AG08396 (cell line): ENCODE results near the gene NBPF3.
"Not testable (repeated sequence)": the region's sequence is repeated elsewhere in the genome, so short reads cannot be mapped to it uniquely, and the experiment has no call there.

ENCODE experiments used
- DNase-seq: peaks from one replicate; pipeline ENCODE4 v3.0.0; 2012; ENCODE audit warnings: low spot score, mixed read lengths

NBPF3 gene

DNA sequence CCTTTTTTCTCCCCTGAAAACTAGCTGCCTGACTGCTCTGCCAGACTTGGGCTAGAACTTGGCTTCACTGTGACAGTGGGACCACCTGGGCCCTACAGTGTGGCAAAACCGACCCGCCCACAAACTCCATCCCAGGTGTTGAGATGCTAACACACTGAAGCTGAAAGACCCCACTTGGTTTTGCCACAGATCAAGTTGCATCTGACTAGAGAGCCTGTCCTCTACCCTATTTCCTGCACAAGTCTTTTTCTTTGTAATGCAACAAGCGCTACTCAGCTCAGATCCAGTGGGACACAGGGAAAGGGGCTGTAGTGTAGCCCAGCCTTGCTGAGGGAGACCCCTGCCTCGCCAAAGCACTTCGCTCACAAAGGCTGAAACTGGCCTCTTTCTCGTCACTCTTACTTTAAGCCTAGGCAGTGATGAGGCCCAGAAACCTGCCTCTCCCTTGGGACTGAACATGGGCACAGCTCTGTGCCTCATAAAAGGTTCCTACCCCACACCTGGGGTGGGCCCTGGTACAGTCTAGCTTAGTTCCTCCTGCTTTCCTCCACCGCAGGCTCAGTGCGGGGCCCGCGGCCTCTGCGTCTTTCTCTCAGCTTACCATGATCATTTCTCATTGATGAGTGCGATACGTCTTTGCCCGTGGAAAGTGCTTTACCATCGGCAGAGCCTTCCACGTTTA lies 79.0 kb downstream of the NBPF3 start:
- DNase-seq, result no peak

DNA sequence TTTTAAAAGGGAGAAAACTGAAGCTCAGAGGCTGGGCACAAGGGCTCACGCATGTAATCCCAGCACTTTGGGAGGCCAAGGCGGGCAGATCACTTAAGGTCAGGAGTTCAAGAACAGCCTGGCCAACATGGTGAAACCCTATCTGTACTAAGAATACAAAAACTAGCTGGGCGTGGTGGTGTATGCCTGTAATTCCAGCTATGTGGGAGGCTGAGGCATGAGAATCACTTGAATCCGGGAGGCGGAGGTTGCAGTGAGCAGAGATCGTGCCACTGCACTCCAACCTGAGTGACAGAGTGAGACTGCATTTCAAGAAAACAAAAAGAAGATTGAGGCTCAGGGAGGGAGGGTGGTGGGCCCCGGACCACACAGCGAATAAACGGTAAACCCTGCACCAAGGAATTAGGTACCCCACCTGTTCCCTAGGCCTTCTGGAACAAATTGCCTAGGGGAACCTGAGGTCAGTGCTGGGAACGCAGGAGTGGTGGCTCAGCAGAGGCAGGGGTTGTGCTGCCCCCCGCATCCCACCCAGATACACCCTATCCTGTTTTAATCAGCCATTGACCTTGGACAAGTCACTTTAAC lies 79.6 kb downstream of the NBPF3 start:
- not testable (repeated sequence) for DNase-seq

DNA sequence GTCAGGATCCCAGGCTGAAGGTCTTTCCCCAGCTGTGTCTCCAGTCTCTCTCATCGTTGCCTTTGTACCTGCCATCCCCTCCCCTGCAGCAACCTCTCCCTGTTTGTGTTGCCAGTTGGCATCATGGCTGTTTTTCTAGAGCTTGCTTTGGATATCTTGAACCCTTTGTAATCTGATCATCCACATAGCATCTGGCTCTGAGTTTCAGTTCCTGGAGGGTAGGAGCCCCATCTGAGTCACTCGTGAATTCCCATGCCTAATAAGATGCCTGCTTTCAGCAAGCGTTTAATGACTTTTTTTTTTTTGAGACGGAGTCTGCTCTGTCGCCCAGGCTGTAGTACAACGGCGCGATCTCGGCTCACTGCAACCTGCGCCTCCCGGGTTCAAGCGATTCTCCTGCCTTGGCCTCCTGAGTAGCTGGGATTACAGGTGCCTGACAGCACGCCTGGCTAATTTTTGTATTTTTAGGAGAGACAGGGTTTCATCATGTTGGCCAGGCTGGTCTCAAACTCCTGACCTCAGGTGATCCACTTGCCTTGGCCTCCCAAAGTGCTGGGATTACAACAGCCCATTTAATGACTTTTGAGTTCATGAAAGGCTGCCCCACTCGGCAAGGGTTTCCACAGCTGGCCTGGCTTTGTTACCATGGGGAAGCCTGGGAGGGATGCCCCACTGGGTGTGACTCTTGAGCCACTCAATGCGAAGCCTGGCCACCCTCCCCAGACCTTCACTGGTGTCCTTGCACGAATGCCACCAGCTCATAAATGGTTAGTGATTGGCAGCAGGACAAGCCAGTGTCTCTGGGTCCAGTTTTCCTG lies 81.2 kb downstream of the NBPF3 start:
- DNase-seq, result no peak

DNA sequence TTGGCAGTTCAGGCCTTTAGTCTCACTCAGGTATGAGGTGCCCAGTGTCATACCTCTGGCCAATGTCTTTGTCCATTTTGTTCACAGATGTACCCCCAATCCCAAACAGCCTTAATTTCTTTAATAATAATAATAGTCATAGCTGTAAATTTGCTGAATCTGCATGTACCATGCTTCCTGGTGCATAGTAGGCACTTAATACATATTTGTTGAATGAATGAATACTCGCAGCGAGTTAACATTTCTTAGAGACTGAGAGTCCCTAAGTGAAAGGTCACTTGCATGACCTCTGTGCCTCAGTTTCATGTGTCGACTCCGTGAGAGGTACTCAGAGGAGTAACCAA lies 81.8 kb downstream of the NBPF3 start:
- DNase-seq, result no peak

DNA sequence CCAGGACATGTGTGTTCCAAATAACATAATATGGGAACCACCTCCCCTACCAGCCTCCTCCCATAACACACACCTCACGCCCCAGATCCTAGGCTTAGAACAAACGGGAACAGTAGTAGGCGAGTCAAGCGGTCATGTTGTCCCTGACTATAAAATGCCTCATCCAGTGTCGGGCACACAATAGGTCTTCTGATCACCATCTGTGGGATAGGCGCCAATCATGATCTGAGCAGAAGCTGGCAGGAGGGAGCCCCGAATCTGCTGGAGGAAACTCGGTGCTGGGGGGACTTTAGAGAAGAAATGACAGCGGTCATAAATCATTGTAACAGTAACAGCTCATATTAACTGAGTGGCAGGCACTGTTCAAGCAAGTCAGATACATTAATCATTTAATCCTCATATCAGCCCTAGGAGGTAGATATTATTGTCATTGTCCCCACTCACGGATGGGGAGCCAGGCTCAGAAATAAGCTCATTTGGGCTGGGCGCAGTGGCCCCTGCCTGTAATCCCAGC lies 82.6 kb downstream of the NBPF3 start:
- DNase-seq, result no peak

DNA sequence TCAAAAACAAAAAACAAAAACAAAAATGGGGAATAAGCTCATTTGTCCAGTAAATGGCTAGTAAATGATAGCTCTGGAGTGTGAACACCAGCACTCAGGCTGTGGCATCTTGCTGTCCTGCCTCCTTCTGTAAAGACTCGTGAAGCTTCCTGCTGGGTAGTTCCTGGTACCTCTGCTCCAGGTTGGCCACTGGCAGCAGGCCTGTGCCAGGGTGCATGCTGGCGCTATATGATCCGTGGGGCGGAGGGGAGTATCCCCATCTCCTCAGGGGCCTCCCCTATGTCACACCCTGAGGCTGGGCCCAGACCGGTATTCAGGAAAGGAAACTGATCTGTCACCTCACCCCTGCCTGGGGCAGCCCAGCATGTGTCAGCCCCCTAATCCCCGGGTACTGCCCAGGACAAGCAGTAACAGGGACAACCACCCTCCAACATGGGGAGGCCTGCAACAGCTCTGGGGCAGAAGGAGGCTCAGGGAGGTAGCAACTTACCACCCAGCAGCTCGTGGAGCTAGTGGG lies 83.4 kb downstream of the NBPF3 start:
- no peak for DNase-seq

DNA sequence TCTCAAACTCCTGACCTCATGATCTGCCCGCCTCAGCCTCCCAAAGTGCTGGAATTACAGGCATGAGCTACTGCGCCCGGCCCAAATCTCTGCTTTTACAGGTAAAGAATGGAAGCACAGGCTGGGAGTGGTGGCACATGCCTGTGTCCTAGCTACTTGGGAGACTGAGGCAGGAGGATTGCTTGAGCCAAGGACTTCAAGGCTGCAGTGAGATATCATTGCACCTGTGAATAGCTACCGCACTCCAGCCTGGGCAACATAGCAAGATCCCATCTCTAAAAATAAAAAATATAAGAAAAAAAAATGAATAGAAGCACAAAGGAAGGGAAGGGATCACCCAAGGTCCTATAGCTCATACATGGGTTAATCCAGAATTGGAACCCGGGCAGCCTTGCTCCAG lies 84.3 kb downstream of the NBPF3 start:
- no peak for DNase-seq

DNA sequence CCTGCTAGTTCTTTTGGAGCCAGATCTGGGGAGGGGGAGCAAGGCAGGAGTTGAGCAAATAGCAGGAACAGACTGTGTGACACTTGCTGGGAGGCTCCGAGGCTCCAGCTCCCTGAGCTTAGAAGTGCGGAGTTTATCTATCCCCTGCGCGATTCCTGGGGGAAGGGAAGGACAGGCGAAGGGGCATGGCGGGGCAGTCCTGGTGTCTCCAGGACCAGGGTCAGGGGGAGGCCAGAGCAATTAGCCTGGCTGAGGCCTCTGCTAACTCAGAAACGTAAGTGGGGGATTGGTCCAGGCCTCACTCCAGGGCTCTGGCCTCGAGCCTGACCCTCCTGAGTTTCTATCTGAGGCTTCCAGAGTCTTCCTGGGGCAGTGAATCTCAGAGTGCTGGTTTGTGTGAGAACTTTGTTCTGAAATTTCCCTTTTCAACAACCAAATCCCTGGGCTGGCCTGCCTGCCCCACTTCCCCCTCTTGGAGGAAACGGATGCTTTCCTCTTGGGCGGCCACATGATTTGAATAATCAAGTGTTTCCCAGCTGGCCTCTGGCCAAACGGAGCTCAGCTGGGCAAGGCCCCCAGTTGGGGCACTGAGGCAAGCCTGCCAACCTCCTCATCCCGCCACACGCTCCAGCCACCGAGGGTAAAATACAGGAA lies 84.9 kb downstream of the NBPF3 start:
- DNase-seq, result no peak

DNA sequence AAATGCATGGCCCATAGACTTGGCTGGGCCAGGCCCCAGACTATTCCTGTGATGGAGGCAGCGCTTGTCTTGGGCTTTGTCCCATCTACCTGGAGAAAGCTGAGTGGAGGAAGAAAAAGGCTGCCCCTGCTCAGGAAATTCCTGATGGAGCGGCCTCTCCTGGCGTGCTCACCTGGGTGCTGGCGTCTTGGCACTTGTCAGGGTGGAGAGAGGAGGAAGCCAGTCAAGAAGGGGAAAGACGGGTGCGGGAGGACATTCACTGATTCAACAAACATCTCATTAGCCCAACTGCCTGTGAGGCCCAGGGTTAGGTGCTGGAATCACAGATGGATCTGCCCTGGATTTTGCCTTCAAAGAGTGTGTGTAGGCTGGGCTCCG lies 85.4 kb downstream of the NBPF3 start:
- no peak for DNase-seq

DNA sequence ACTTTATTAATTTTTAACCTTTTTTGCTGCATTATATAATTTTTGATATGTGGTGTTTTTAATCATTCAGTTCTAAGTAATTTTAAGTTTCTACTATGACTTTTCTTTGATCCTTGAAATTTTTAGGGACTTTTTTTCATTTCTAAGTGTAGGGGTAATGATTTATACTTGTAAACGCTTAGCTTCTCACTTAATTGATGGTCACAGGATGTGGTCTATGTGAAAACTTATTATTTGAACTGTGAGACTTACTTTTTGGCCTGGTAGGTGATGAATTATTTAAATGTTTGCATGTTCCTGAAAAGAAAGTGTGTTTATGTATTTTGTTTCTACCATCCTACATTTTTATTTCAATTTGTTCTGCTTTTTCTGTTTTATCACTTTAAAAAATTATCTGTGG lies 86.5 kb downstream of the NBPF3 start:
- DNase-seq, result no peak

DNA sequence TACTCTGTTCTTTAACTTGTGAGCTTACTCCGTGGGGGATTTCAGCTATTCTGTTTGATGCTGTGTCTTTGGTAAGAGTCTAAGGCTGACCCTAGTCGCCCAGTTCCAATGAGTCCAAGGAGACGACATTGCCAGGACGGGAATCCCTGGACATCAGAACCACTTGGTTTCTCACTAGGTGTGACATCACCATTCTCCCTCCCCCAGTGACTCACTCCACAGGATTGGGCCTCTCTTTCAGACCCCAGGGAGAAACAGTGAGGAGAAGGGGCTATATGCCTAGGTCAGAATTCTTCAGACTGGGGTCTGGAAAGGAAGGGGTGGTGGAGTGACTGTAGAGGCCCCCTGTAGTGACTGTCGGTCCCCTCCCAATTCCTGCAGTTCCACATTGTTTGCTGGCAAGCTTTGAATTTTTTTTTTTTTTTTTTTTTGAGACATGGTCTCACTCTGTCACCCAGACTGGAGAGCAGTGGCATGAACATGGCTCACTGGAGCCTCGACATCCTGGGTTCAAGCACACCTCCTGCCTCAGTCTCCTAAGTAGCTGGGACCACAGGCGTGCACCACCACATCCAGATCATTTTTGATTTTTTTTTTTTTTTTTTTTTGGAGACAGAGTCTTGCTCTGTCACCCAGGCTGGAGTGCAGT lies 90.6 kb downstream of the NBPF3 start:
- no peak for DNase-seq

DNA sequence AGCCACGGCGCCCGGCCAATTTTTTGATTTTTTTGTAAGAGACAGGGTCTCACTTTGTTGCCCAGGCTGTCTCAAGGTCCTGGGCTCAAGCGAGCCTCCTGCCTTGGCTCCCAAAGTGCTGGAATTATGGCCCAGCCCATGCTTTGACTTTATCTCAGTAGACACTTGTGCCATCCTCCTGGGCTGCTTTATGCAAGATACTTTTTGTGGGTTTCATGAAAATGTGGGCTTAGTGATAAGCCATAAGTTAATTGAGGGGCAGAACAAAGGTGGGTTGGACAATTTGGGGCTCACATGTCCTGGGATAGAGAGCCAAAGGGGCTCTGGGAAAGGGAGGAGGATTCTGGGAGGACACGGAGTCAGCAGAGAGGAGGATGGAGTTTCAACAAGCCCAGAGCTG lies 91.3 kb downstream of the NBPF3 start:
- DNase-seq, result no peak

DNA sequence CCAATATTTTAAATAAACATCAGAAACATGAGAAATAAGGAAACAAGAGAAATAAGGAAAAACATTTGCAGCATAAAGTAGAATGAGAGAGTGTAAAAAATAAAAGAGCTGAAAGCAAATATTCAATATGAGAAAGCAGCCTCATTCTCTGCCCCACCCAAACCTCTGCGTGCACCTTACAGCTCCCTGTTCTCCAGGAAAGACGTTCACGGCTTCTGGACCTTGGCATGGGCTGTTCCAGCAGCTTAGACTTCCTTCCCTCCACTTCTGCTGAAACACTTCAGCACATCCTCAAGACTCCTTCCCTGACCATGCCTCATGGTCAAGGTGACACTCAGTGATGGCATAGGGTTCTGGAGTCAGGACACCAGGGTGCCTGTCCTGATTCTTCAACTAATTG lies 92.6 kb downstream of the NBPF3 start:
- DNase-seq, result no peak

DNA sequence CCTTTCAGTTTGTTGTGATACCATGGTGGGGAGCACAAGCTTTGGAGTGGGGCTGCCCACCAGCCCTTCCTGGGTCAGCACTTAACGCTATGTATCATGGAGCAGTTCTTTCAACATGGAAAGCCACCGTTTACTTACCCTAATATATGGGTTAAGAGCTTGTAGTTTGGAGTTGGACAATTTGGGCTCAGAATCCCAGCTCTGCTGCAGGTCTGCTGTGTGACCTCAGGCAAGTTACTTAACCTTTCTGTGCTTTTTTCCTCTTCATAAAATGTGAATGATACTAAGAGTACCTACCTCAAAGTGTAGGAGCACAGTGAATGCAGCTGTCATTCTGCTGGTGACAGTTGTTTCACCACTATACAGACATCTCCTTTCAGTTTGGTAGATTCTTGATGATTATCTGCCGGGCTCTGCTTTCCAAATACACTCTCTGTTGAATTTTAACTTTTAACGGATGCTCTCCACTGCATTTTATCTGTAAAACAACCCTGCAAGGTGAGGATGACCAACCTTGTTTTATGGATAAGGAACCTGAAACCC lies 93.1 kb downstream of the NBPF3 start:
- no peak for DNase-seq

DNA sequence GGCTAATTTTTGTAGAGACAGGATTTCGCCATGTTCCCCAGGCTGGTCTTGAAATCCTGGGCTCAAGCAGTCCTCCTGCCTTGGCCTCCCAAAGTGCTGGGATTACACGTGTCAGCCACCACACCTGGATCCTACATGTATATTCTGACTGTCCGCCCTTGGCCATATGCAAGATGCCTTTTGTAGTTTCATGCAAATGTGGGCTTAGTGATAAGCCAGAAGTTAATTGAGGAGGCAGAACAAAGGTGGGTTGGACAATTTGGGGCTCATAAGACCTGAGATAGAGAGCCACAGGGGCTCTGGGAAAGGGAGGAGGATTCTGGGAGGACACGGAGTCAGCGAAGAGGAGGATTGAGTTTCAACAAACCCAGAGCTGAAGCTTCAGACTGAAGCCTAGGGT lies 94.2 kb downstream of the NBPF3 start:
- DNase-seq, result no peak
